K562 (cell line): ENCODE results near the gene POLR2L. TPM values are rescaled to one million over a fixed set of nuclear protein-coding genes. Genes with fewer than 3 reads are reported as not detected.

Source experiments
- CTBP1 ChIP-seq: fragments of 450-650 bp; IDR thresholded peaks from 2 replicates; pipeline ENCODE4 v1.6.1; 2016; ENCODE audit warnings: borderline replicate concordance
- MTA2 ChIP-seq: fragments of 450-650 bp; IDR thresholded peaks from 2 replicates; pipeline ENCODE4 v1.6.1; 2016; ENCODE audit warnings: low read depth
- NRF1 ChIP-seq, 2 experiments: fragments of 450-650 bp; IDR thresholded peaks in 1 of 2; conservative IDR thresholded peaks in 1 of 2; 2 replicates each; pipeline ENCODE4 v1.6.1; 2014; ENCODE audit warnings: mild to moderate bottlenecking in 2 of 2
- SPI1 ChIP-seq: IDR thresholded peaks from 2 replicates; pipeline ENCODE4 v1.6.1; 2011; ENCODE audit warnings: low read depth, low read length, control low read depth, borderline replicate concordance
- TCF3 ChIP-seq: sonication (generic); formaldehyde crosslinking; IDR thresholded peaks from 2 replicates; pipeline ENCODE4 v1.4.0; 2020; ENCODE audit warnings: mild to moderate bottlenecking, missing genetic modification reagents
- ZBTB1 ChIP-seq: sonication (generic); formaldehyde crosslinking; IDR thresholded peaks from 2 replicates; pipeline ENCODE4 v1.8.1; 2023; ENCODE audit warnings: missing genetic modification reagents, low read depth, mild to moderate bottlenecking, borderline replicate concordance
- polyA plus RNA-seq, 8 experiments: library from polyadenylated mRNA; depleted of rRNA in 4 of 8; stranded (reverse) in 5 of 8; unstranded in 3 of 8; fragments of >200 nt; fragmentation: Nextera tagmentation in 2 of 8; fragmentation: Illumina TruSeq in 1 of 8; extraction: Ambion mirVana in 2 of 8; extraction: Trizol in 1 of 8; gene quantifications; 2 replicates each; pipeline versions ENCODE4 v1.2.1 to v1.2.3, GENCODE V29; 2011 to 2014; ENCODE audit warnings: inconsistent platforms in 1 of 8, missing spikeins in 1 of 8
- total RNA-seq, 7 experiments: library from RNA; depleted of rRNA in 6 of 7; stranded (reverse); fragments of >200 nt in 6 of 7; fragmentation: Illumina TruSeq in 2 of 7; extraction: Trizol in 2 of 7; gene quantifications; 2 replicates each; pipeline versions ENCODE4 v1.2.1 to v1.2.3, GENCODE V29; 2011 to 2021; ENCODE audit warnings: low replicate concordance in 1 of 7
- TF ChIP-seq, protein P1 (sequence below): fragments of 450-650 bp; IDR thresholded peaks from 2 replicates; pipeline ENCODE4 v1.6.1; 2017; ENCODE audit warnings: mild to moderate bottlenecking, moderate library complexity
- TF ChIP-seq, protein P2 (sequence below): sonication (generic); formaldehyde crosslinking; IDR thresholded peaks from 2 replicates; pipeline ENCODE4 v1.9.0; 2022; ENCODE audit warnings: mild to moderate bottlenecking, missing genetic modification reagents
- TF ChIP-seq, protein P3 (sequence below): fragments of 450-650 bp; formaldehyde crosslinking; IDR thresholded peaks from 2 replicates; pipeline ENCODE4 v1.4.0; 2022; ENCODE audit warnings: mild to moderate bottlenecking, moderate library complexity

POLR2L gene
- total and polyA plus RNA-seq, 9 of the 15 experiments (the other 6 are each of a cell fraction or from before 2014, with no cell fraction given): 38.3 to 688 (median 108) TPM

- no peak for TF ChIP-seq CTBP1
- TF ChIP-seq, protein P1, sequence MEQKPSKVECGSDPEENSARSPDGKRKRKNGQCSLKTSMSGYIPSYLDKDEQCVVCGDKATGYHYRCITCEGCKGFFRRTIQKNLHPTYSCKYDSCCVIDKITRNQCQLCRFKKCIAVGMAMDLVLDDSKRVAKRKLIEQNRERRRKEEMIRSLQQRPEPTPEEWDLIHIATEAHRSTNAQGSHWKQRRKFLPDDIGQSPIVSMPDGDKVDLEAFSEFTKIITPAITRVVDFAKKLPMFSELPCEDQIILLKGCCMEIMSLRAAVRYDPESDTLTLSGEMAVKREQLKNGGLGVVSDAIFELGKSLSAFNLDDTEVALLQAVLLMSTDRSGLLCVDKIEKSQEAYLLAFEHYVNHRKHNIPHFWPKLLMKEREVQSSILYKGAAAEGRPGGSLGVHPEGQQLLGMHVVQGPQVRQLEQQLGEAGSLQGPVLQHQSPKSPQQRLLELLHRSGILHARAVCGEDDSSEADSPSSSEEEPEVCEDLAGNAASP: no peak
- no peak for TF ChIP-seq ZBTB1 (CRISPR knock-in tag)
- no peak for TF ChIP-seq SPI1
- TF ChIP-seq, protein P2, sequence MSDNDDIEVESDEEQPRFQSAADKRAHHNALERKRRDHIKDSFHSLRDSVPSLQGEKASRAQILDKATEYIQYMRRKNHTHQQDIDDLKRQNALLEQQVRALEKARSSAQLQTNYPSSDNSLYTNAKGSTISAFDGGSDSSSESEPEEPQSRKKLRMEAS (CRISPR knock-in tag): peak; percentile 67
- TF ChIP-seq, protein P3, sequence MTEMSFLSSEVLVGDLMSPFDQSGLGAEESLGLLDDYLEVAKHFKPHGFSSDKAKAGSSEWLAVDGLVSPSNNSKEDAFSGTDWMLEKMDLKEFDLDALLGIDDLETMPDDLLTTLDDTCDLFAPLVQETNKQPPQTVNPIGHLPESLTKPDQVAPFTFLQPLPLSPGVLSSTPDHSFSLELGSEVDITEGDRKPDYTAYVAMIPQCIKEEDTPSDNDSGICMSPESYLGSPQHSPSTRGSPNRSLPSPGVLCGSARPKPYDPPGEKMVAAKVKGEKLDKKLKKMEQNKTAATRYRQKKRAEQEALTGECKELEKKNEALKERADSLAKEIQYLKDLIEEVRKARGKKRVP (CRISPR knock-in tag): no peak
- peak; percentile 35 to 57 for TF ChIP-seq NRF1 (conservative IDR thresholded peaks at IDR 0.05 in 1 of 2, IDR thresholded peaks at IDR 0.05 in 1 of 2)
- TF ChIP-seq TCF3: no peak
- no peak for TF ChIP-seq MTA2
- TF ChIP-seq, all 486 proteins: peak for 8
Measured at GRCh38 chr11:816433-816779, 25.9 kb downstream of the POLR2L start (continued).
